Femur (tissue), 1 donor: ENCODE measurements around the gene ARPC5.
A peak's percentile ranks its signal among the peaks of the same experiment; 100 is the strongest.

Experiments
- DNase-seq: peaks from one replicate; pipeline ENCODE4 v3.0.0-alpha.2; 2017

ARPC5 gene

GRCh38 chr1:183582021-183582713 is 53.4 kb downstream of the ARPC5 start:
- no peak for DNase-seq

DNA sequence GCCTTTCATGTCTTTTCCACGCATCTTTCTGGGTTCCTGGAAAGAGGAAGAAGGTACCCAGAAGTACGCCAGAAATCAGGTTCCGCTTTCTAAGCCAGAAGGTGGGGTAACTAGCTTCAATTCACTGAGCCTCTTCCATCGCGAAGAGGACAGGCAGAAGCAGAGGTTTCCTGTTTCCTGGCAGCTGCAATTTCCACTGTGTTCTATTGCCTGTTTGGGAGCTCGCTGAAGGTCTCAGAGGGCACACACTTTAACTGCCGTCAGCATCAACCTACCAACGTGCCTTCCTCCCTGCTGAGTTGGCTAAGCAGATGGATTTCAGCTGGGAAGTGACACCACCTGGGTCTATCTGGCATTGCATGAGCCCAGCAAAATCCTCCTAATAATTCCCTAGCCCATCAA is 55.3 kb downstream of the ARPC5 start:
- peak; percentile 76 for DNase-seq

DNA sequence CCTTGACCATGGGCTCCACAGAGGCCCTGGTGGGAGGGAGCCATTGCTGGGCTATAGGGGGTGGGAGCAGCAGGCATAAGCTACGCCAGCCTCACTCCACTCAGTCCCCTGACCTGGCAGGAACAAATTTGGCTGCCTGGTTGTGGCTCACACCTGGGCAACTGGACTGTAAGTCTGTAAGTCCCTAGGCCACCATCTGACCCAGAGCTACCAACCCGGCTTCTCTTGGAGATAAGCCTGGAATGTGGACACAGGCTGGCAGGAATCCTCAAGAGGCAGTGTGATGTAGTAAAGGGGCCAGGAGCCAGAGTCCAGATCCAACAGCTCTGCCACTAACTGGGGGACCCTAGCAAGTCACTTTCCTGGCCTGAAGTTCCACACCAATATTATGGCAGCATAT is 56.7 kb downstream of the ARPC5 start:
- DNase-seq, result no peak

GRCh38 chr1:183577897-183578465 is 57.6 kb downstream of the ARPC5 start:
- DNase-seq, result no peak

- no peak for DNase-seq
Observed at GRCh38 chr1:183576537-183576936, 59.0 kb downstream of the ARPC5 start.

DNA sequence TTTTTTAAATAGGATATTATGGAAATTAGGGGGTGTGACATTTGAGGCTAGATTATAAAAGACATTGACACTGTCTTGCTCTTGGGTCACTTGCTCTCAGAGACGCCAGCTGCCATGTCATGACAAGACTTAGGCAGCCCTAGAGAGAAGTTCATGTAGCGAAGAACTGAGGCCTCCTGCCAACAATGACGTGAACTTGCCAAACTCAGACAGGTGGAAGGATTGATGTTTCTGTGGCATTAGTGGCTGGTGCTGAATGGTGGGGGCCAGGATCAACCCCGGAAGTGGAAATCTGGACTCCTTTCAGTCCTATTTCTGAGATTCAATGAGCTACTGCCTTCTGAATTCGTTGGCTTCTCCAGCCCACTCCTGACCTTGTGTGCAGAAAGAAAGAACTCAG is 60.0 kb downstream of the ARPC5 start:
- DNase-seq, result no peak

DNA sequence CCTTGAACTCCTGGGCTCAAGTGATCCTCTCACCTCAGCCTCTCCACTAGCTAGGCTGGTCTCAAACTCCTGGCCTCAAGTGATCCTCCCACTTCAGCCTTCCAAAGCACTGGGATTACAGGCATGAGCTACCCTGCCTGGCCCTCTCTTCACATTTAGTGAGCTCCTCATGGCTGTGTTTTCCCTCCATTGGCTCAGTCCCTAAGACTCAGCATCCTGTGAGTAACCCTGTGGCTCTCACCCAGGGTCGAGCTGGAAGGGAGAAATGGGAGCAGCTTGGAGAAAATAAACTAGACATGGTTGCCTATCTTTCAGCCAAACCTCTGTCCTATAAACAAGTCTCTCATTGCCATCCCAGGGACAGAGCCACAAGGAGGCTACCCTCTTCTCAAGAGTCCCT is 62.9 kb downstream of the ARPC5 start:
- DNase-seq, result no peak

DNA sequence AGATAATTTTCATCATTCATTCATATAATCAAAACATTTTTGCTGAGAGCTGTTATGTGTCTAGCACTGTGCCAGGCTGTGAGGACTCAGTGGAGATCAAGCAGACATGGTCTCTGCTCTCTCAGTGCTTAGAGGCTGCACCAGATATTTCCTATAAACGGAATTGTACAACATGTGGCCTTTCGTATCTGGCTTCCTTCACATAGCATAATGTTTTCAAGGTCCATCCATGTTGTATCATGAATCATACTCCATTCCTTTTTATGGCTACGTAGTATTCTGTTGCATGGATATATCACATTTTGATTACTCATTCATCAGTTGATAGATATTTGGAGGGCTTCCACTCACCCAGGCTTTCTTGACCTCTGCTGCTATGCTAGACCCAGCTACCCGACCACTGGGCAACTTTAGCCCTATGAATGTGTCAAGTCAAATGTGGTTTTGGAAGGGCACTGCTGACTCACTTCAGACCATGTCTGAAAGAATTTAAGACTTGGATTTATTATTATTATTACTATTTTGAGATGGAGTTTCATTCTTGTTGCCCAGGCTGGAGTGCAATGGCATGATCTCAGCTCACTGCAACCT is 63.8 kb downstream of the ARPC5 start:
- no peak for DNase-seq
